HG03103 (cell line): Measurements from ENCODE around the gene DNHD1.

Experiments
- ATAC-seq: cut with Tn5 transposase; IDR thresholded peaks from one replicate; pipeline ENCODE4 v1.9.1; 2021; ENCODE audit warnings: low read depth; ENCODE audit not compliant: unreplicated experiment

The DNHD1 gene

DNA sequence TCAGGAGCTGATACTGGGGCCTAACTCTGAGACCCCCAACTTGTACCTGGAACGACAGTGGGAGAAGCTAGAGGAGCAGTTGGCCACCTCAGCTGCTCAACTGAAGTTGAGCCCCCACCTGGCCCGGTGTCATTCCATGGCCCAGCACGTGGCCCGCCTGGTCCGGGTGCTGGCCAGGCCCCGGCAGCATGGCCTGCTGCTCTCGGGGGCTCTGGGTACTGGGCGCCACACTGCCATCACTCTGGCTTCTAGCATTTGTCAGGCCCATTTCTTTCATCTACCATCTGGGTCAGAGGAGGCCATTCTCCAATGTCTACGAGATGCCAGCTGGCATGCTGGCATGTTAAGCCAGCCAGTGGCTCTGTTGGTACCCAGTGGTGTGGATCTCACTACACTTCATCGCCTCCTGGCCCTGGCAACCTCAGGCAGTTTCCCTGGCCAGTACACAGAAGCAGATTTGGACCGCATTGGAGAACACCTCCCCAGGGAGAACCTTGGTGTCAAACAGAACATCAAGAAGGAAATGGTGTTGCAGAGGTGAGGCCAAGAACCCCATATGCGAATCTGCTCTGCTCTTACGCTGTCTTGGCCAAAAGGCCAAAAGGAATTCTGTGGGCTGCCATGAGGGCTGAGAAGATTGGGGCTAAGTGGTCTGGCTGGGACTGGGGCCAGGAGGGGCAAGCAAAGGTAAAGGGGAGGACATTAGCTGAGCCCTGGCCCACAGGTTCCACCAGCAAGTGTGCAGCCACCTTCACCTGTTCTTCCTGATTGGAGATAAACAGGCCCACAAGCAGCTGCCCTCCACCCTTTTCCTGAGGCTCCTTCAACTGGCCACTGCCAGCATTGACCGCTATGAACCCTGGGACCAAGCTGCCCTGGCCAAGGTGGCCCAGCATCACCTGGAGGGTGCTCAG is 60.9 kb downstream of the DNHD1 start:
- ATAC-seq: no peak

DNA sequence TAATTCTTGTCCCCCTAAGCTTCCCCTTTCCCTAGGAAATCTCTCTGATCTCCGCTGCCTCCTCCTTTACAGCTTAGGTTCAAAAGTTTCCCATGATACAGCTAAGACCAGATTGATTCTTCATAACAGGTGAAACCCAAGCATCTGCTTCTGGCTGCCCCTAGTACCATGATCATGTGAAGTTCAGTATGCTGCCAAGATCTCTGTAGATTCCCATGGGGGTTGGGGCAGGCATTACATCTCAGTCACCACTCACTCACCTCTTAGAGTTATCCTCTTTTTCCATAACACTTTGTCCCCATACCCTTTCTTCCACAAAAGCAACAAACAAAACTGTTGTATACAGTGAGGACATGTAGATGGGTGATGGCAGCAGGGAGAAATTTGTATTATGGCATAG is 62.3 kb downstream of the DNHD1 start:
- ATAC-seq: no peak

DNA sequence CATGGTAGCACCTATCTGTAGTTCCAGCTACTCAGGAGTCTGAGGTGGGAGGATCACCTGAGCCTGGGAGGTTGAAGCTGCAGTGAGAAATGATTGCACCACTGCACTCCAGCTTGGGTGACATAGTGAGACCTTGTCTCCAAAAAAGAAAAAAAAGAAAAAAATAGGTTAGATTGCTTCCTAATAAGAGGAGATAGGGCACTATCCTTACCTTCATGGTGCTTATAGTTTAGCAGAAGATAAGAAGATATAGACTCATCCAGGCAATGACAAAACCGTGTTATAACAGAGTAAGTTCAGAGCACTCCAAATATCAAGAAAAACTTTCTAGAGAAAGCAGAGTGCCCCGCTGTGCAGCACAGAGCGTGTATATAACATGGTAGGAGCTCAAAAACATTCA is 64.2 kb downstream of the DNHD1 start:
- no peak for ATAC-seq

DNA sequence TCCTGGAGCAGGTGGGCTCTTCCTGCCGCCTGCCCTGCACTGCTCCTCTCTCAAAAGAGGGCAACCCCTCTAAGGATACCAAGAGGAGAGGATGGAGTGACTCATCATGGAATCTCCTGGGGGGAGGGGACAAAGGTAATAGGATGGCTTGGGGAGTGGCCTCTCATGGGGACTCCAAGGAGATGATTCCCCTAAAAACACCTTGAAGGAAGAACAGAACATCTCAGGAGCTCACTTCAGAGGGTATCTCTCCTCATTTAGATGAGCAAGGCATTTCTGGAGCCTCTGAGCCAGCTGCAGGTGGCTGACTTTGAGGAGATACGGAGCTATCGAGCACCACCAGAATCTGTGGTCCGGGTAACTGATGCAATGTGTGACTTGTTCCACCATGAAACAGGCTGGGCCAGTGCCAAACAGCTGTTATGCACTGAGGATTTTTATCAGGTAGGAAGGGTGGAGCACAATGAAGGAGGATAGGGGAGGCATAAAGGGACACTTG is 66.1 kb downstream of the DNHD1 start:
- ATAC-seq: no peak

DNA sequence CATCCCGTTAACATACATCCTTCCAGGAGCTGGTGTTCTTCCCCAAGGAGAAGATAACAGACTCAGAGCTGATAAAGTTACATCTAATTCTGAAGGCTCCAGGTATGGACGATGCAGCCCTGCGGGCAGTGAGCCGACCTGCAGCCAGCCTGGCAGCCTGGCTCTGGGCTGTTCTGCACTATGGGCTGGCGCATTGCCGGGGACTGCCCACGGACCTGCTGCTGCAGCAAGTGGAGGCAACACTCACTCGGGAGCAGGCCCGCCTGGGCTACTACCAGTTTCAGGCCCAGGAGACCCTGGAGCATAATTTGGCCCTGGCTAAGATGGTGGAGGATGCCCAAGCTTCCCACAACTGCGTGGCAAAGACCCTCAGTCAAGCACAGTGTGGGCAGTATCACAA is 66.6 kb downstream of the DNHD1 start:
- no peak for ATAC-seq

DNA sequence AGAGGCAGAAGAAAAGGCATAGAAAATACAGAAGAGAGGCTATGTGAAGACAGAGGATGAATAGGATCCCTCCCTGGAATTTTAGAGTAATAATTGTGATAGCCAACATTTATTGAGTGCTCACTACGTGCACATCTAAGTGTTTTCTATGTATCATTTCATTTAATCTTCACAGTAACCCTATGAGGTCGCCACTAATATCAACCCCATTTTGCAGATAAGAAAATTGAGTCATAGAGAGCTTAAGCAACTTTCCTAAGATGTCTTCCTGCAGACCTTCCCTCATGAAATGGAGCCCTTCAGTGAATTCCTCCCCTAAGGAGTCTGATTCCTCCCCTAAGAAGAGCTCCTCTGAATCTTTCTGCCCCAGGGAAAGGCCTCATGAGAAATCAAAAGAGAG is 68.2 kb downstream of the DNHD1 start:
- ATAC-seq: no peak

DNA sequence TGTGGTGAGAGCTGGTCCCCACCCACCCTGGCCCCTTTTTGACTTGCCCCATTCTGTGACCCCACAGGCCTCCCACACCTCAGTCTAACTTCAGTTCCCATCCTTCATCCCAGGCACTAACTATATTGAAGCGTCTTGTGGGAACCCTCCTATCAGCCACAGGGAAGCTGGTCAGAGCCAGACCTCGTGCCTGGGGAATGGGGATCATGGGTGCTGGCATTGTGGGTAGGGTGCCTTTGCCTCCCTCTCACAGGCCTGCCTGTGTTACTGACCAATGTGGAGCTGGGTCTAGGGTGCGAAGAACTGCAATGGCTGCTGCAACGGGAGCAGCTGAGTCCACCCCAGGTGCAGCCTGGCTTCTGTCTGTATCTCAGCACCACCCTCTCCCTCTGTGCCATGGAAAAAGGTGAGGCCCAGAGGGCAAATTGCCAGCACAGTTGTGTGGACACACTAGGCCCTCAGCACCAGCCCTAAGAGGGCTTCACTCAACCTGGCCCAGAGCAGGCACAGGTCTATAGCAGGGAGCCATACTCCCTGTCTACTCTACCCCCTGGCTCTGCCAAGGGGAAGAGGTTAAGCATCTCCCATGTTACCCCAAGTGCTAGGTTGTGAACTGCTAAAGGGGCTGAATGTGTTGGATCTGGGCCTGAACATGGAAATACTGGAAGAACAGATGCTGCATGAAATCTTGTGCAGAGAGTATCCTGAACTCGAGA is 69.1 kb downstream of the DNHD1 start:
- no peak for ATAC-seq

DNA sequence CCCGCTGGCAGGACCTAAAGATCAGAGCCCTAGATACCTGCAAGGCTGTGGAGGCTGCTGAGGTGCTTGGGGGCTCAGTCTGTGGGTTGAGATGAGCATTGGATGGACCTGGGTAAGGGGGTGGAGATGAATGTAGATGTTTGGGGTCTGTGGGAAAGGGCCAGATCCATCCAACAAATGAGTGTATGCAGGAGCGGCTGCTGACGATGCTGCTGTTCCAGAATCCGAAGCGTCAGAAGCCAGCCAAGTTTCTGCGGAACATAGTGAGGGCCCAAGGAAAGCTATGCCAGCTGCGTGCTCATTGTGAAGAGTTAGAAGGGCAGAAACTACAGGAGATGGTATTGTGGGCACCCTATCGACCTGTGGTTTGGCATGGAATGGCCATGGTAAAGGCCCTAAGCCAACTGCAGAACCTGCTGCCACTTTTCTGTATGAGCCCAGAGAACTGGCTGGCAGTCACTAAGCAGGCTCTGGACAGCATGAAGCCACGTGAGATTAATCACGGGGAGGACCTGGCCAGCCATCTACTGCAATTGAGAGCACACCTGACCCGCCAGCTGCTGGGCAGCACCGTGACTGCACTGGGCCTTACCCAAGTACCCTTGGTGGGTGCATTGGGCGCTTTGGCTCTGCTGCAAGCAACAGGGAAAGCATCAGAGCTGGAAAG is 69.8 kb downstream of the DNHD1 start:
- ATAC-seq: no peak

DNA sequence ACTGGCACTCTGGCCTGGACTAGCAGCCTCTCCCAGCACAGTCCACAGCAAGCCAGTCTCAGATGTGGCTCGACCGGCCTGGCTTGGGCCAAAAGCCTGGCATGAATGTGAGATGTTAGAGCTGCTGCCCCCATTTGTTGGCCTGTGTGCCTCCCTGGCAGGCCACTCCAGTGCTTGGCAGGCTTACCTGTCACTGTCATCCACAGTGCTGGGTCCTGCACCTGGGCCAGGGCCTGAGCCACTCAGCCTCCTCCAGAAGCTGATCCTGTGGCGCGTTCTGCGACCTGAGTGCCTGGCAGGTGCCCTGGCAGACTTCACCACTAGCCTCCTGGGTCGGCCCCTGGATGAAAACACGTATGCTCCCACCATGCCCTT is 70.3 kb downstream of the DNHD1 start:
- ATAC-seq: no peak

DNA sequence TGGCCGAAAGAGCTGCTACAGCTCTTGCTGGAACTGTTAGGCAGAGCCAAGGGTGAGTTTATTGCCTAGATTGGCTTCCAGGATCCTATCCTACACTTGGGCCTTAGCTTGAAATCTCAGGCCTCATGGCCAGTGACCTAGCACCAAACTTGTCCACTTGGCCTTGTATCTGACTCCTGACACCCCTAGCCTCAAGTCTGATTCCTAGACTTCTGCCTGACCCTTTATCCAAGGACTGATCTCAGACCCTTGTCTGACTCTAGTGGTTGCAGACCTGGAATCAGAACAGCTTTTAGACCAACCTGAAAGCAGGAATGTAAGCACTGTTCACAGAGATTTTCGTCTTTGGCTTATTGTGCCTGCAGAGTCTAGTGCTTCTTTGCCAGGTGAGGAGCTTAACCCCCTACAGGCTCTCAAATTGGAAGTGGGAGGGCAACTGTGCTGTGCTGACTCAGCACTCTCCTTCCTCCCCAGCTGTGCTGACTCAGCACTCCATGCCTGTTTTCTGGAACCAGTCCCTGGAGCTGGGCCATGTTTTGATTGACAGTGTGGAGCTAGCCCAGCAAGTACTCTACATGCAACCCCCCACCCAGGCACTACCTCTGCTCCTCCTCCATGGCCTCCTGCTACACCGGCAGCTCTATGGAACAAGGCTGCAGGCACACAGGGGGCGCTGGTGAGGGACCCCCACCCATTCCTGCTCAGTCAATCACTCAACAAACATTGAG is 71.3 kb downstream of the DNHD1 start:
- no peak for ATAC-seq

DNA sequence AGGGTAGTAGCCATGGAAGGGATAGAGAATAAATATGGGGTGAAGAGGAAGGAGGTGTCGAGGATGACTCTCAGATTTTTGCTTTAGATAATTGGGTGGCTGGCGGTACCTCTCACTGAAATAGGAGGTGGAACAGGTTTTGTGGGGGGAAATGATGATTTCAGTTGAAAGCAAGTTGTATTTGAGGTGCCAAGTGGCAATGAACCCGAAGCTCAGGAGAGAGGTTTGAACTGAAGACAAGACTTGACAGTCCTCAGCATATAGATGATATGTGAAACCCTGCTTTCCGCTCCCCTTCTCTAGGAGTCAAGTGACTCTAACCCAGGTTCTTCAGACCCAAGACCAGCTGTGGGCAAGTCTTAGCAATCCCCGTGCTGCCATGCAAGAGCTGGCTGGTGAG is 72.6 kb downstream of the DNHD1 start:
- ATAC-seq: no peak

DNA sequence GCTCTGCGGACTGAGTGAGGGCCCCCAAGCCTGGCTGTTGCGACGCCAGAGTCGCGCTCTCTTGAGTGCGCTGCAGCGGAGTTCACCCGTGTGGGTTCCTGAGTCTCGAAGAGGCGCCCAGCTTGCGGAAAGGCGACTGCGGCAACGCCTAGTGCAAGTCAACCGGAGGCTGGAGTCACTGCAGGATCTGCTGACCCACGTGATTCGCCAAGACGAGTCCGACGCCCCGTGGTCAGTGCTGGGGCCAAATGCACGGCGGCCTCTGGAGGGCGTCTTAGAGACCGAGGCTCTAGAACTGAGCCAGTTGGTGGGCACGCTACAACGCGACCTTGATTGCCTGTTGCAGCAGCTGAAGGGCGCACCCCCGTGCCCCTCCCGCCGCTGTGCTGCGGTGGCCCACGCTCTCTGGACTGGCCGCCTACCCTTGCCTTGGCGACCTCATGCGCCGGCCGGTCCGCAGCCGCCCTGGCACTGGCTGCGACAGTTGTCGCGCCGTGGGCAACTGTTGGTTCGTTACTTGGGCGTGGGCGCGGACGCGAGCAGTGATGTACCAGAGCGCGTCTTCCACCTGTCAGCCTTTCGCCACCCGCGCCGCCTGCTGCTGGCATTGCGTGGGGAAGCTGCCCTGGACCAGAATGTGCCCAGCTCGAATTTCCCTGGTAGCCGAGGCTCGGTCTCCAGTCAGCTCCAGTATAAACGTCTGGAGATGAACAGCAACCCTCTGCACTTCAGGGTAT is 73.8 kb downstream of the DNHD1 start:
- no peak for ATAC-seq

DNA sequence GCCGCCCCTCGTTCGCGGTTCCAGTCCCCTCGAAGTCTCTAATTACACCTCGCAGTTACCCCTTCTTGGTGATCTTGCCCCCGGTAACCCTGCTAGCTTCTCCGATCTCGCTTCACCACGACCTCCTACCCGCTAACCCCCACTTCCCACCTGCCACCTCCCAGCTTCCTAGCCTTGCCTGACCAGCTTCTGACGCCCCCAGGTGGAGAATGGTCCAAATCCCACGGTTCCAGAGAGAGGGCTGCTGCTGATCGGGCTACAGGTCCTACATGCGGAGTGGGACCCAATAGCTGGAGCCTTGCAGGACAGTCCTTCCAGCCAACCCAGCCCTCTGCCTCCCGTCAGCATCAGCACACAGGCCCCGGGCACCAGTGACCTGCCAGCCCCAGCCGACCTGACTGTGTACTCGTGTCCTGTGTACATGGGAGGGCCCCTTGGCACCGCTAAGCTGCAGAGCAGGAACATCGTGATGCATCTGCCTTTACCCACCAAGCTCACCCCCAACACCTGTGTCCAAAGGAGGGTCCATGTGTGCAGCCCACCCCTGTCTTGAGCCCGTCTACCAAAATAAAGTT is 74.4 kb downstream of the DNHD1 start:
- ATAC-seq: no peak

DNA sequence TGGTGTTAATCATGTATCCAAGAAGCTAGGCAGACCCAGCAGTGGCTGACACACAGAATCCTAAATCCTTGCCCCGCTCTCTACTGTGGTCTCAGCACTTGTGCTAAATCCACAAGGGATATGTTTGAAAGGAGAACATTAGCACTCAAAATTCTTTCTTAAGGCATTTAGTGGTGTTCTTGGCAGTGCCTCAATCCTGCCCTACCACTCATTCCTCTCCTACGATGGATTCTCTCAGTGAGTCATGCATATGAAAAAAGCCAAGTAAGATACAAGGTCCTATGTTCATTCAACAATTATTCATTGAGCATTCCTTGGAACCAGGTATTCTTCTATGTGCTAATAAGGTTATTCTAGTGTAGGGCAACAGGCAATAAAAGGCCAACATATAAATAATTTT is 75.1 kb downstream of the DNHD1 start:
- ATAC-seq: no peak

DNA sequence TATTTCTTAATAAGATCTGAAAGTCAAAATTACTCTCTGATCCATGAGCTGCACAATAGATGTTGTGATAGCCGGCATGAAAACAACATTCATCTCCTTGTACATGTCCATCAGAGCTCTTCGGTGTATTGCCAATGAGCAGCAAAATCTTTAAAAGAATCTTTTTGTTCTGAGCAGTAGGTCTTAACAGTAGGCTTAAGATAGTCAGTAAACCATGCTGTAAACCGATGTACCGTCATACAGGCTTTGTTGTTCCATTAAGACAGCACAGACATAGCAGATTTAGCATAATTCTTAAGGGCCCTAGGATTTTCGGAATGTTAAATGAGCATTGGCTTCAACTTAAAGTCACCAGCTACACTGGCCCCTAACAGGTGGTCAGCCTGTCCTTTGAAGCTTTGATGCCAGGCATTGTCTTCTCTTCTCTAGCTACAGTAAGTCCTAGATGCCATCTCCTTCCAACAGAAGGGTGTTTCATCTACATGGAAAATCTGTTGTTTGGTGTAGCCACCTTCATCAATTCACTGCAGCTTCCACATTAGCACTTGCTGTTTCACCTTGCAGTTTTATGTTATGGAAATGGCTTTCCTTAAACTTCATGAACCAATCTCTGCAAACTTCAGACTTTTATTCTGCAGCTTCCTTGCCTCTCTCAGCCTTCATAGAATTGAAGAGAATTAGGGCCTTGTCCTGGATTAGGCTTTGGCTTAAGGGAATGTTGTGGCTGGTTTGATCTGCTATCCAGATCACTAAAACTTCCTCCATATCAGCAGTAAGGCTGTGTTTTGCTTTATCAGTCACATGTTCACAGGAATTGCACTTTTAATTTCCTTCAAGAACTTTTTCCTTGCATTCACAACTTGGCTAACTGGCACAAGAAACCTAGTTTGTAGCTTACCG is 78.0 kb downstream of the DNHD1 start:
- ATAC-seq: no peak

DNA sequence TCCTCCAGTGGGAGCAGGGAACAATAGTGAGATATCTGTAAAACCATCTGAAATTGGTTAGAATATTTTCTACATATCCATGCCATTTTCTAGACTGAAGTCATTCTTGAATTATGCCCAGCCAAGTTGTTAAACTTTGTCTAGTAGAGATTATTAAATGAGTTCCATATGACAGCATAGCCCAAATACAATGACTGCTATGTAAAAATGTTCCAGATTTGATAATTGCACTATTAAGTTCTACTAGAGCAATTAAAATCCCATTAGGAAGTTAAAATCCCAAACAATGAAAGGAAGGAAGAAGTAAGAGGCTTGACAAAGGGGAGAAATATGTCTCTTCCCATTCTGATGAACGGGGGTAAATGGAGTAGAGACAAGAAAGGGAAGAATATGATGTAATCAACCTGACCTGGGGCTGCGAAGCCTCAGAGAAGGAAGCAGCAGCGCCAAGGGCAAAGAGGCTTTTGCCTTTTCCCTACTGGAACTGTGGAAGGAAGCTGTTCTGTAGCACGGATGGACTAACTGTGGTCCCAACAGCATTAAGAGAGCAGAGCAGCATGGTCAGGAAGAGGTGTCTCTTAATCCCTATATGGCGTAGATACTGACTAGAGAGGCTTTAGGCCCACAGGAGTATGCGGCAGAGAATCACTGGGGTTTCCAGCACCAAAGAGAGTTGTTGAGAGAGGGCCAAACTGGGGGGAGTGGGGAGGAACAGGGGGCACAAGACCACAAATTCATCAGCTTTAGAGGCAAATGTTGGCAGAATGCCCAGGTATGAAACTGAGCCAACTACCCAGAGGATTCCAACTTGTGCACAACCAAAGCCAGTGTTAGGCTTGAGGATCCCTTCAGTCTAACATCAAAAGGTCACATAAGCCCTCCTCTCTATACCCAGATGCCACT is 79.6 kb downstream of the DNHD1 start:
- no peak for ATAC-seq

DNA sequence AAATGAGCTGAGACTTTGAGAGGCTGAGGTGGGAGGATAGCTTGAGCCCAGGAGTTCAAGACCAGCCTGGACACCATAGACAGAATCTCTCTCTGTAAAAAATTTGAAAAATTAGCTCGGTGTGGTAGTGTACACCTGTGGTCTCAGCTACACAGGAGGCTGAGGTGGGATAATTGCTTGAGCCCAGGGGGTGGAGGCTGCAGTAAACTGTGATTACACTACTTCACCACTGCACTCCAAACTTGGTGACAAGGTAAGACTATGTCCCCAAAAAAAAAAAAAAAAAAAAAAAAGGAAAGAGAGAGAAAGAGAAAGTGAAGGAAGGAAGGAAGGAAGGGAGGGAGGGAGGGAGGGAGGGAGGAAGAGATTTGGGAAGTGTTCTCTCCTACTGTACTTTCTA is 81.1 kb downstream of the DNHD1 start:
- no peak for ATAC-seq

DNA sequence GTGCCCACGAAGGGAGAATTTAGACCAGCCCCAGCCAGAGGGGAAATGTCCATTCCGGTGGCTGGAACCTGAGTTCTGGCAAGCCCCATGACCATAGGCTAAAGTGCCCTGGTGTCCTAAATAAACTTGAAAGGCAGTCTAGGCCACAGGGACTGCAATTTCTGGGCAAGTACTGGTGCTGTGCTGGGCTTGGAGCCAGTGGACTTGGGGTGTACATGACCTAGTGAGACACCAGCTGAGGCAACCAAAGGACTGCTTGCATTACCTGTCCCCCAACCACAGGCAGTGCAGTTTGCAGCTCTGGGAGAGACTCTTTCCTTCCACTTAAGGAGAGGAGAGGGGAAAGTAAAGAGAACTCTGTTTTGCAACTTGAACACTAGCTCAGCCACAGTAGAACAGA is 82.6 kb downstream of the DNHD1 start:
- ATAC-seq: no peak
